ENCODE results near the gene EIF1AD.

DNA sequence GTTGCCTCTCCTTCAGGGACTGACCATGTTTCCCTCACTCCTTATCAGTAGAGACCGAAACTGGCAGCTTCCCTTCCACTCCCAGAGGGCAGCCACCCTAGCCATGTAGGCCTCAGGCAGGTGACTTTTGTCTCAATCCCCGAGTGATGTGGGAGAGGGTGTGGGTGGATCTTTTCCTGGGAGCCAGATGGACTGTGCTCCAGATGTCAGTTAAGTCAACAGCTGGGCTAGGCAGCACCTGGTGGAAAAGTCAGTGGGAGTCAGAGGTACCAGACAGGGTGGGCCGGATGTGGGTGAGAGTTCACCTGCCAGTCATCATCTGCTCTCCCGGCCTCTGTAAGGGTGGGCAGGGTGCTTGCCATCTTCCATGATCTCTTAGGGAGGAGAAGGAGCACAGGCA is 2.2 kb upstream of the EIF1AD start:
- TF ChIP-seq, protein P1, sequence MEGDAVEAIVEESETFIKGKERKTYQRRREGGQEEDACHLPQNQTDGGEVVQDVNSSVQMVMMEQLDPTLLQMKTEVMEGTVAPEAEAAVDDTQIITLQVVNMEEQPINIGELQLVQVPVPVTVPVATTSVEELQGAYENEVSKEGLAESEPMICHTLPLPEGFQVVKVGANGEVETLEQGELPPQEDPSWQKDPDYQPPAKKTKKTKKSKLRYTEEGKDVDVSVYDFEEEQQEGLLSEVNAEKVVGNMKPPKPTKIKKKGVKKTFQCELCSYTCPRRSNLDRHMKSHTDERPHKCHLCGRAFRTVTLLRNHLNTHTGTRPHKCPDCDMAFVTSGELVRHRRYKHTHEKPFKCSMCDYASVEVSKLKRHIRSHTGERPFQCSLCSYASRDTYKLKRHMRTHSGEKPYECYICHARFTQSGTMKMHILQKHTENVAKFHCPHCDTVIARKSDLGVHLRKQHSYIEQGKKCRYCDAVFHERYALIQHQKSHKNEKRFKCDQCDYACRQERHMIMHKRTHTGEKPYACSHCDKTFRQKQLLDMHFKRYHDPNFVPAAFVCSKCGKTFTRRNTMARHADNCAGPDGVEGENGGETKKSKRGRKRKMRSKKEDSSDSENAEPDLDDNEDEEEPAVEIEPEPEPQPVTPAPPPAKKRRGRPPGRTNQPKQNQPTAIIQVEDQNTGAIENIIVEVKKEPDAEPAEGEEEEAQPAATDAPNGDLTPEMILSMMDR (conservative IDR thresholded peaks at IDR 0.05; ENCODE audit: low read depth in 2 of 2): no peak
- TF ChIP-seq EZH2 (IDR thresholded peaks at IDR 0.05; ENCODE audit: low read depth, unreplicated experiment) (no peak), POLR2AphosphoS5 (IDR thresholded peaks at IDR 0.05; ENCODE audit: low read depth) (no peak), CREB1 (CRISPR knock-in tag; IDR thresholded peaks at IDR 0.05; ENCODE audit: low read depth) (no peak), JUNB (IDR thresholded peaks at IDR 0.05; ENCODE audit: unreplicated experiment) (no peak), ZNF114 (CRISPR knock-in tag; IDR thresholded peaks at IDR 0.05) (no peak), NANOG (IDR thresholded peaks at IDR 0.05; ENCODE audit: borderline replicate concordance) (no peak), EZH2phosphoT487 (IDR thresholded peaks at IDR 0.05; ENCODE audit: unreplicated experiment) (no peak)
- TF ChIP-seq, protein P2, sequence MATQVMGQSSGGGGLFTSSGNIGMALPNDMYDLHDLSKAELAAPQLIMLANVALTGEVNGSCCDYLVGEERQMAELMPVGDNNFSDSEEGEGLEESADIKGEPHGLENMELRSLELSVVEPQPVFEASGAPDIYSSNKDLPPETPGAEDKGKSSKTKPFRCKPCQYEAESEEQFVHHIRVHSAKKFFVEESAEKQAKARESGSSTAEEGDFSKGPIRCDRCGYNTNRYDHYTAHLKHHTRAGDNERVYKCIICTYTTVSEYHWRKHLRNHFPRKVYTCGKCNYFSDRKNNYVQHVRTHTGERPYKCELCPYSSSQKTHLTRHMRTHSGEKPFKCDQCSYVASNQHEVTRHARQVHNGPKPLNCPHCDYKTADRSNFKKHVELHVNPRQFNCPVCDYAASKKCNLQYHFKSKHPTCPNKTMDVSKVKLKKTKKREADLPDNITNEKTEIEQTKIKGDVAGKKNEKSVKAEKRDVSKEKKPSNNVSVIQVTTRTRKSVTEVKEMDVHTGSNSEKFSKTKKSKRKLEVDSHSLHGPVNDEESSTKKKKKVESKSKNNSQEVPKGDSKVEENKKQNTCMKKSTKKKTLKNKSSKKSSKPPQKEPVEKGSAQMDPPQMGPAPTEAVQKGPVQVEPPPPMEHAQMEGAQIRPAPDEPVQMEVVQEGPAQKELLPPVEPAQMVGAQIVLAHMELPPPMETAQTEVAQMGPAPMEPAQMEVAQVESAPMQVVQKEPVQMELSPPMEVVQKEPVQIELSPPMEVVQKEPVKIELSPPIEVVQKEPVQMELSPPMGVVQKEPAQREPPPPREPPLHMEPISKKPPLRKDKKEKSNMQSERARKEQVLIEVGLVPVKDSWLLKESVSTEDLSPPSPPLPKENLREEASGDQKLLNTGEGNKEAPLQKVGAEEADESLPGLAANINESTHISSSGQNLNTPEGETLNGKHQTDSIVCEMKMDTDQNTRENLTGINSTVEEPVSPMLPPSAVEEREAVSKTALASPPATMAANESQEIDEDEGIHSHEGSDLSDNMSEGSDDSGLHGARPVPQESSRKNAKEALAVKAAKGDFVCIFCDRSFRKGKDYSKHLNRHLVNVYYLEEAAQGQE (IDR thresholded peaks at IDR 0.05; ENCODE audit: unreplicated experiment): no peak
- TF ChIP-seq, protein P3, sequence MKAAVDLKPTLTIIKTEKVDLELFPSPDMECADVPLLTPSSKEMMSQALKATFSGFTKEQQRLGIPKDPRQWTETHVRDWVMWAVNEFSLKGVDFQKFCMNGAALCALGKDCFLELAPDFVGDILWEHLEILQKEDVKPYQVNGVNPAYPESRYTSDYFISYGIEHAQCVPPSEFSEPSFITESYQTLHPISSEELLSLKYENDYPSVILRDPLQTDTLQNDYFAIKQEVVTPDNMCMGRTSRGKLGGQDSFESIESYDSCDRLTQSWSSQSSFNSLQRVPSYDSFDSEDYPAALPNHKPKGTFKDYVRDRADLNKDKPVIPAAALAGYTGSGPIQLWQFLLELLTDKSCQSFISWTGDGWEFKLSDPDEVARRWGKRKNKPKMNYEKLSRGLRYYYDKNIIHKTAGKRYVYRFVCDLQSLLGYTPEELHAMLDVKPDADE (IDR thresholded peaks at IDR 0.05): no peak
